Keratinocyte (primary cell): ENCODE results near the gene NFYC. TPM values are rescaled to one million over a fixed set of nuclear protein-coding genes. Genes with fewer than 3 reads are reported as not detected.

ENCODE experiments used
- DNase-seq: peaks from one replicate; pipeline ENCODE4 v3.0.0-alpha.2; 2011; ENCODE audit warnings: low read depth, missing footprints, low spot score
- FAIRE-seq: peaks from 2 replicates; lab custom pipeline; 2011; peaks lifted over from hg19 to GRCh38; lab: Jason Lieb, UNC
- H2AFZ ChIP-seq: 2 replicates; pipeline ENCODE4 v1.6.0; 2012; ENCODE audit warnings: low read length, control low read depth, inconsistent platforms; ENCODE audit not compliant: control insufficient read depth
- H3K27ac ChIP-seq: 2 replicates; pipeline ENCODE4 v1.5.1; 2011; ENCODE audit warnings: low read length; ENCODE audit not compliant: control insufficient read depth, insufficient read depth
- H3K27me3 ChIP-seq: 3 replicates; pipeline ENCODE4 v1.6.0; 2011; ENCODE audit warnings: low read length; ENCODE audit not compliant: control insufficient read depth, insufficient read depth; ENCODE audit errors: extremely low read depth
- H3K36me3 ChIP-seq, 2 experiments: 2 replicates in 1 of 2; 3 replicates in 1 of 2; pipeline ENCODE4 v1.5.1; 2011; ENCODE audit warnings: low read length in 2 of 2, mild to moderate bottlenecking in 1 of 2; ENCODE audit not compliant: control insufficient read depth in 2 of 2, insufficient read depth in 2 of 2; ENCODE audit errors: extremely low read depth in 1 of 2
- H3K4me1 ChIP-seq: 3 replicates; pipeline ENCODE4 v1.5.1; 2011; ENCODE audit warnings: low read length; ENCODE audit not compliant: control insufficient read depth, insufficient read depth; ENCODE audit errors: extremely low read depth
- H3K4me2 ChIP-seq: 3 replicates; pipeline ENCODE4 v1.6.0; 2011; ENCODE audit warnings: low read depth, low read length; ENCODE audit not compliant: control insufficient read depth, insufficient read depth; ENCODE audit errors: extremely low read depth
- H3K4me3 ChIP-seq, 3 experiments: fragments of 200-600 bp in 1 of 3; sonication (generic) in 1 of 3; 2 replicates in 2 of 3; 3 replicates in 1 of 3; pipeline ENCODE4 v1.5.1; 2011 to 2016; ENCODE audit warnings: low read length in 3 of 3, mild to moderate bottlenecking in 3 of 3, control low read depth in 2 of 3, inconsistent platforms in 1 of 3, low read depth in 1 of 3, mixed read lengths in 1 of 3, mixed run types in 1 of 3, moderate library complexity in 1 of 3; ENCODE audit not compliant: control insufficient read depth in 2 of 3, insufficient read depth in 2 of 3; ENCODE audit errors: extremely low read depth in 1 of 3
- H3K79me2 ChIP-seq: 2 replicates; pipeline ENCODE4 v1.6.0; 2012; ENCODE audit warnings: low read length; ENCODE audit not compliant: control insufficient read depth, insufficient read depth
- H3K9ac ChIP-seq: 3 replicates; pipeline ENCODE4 v1.6.0; 2011; ENCODE audit warnings: low read length; ENCODE audit not compliant: control insufficient read depth, insufficient read depth; ENCODE audit errors: extremely low read depth
- H3K9me1 ChIP-seq: 3 replicates; pipeline ENCODE4 v1.6.0; 2011; ENCODE audit warnings: low read length; ENCODE audit not compliant: control insufficient read depth, insufficient read depth; ENCODE audit errors: extremely low read depth
- H3K9me3 ChIP-seq: 2 replicates; pipeline ENCODE4 v1.5.1; 2012; ENCODE audit warnings: low read depth, low read length; ENCODE audit not compliant: control insufficient read depth
- H4K20me1 ChIP-seq: 3 replicates; pipeline ENCODE4 v1.6.0; 2011; ENCODE audit warnings: low read length; ENCODE audit not compliant: control insufficient read depth, insufficient read depth; ENCODE audit errors: extremely low read depth
- CTCF ChIP-seq, 3 experiments: IDR thresholded peaks in 1 of 3; conservative IDR thresholded peaks in 1 of 3; optimal IDR thresholded peaks in 1 of 3; 2 replicates in 2 of 3; 3 replicates in 1 of 3; pipeline versions ENCODE3 to v1.5.1; 2011; ENCODE audit warnings: low read length in 3 of 3, mild to moderate bottlenecking in 3 of 3, moderate library complexity in 2 of 3, control low read depth in 1 of 3, inconsistent platforms in 1 of 3; ENCODE audit not compliant: insufficient read depth in 2 of 3; ENCODE audit errors: extremely low read depth in 1 of 3
- EZH2 ChIP-seq: IDR thresholded peaks from one replicate; pipeline ENCODE4 v1.6.1; 2012; ENCODE audit warnings: inconsistent platforms, mild to moderate bottlenecking, low read length, moderate library complexity
- dilution Hi-C: fragments of 300-500 bp; cut with MboI; formaldehyde crosslinking; loops from one replicate; pipeline ENCODE4 v1.7.0; 2020; ENCODE audit warnings: low sequenced_read_pairs; ENCODE audit not compliant: extremely low pct_ligation_motif_present
- polyA plus RNA-seq, 5 experiments: library from polyadenylated mRNA; depleted of rRNA in 3 of 5; stranded (reverse) in 3 of 5; stranded (forward) in 1 of 5; unstranded in 1 of 5; fragments of >200 nt; gene quantifications; 1 replicate in 1 of 5; 2 replicates in 3 of 5; 3 replicates in 1 of 5; pipeline versions ENCODE4 v1.2.1 to v1.2.3, GENCODE V29; 2011 to 2012; ENCODE audit warnings: missing spikeins in 2 of 5, low read depth in 1 of 5, low replicate concordance in 1 of 5

The NFYC gene
- polyA plus RNA-seq, 1 donor (not counting 4 experiments of a cell fraction or from before 2014, with no cell fraction given), result 32.4 TPM

- Histone ChIP-seq H3K4me3 (no peak overlapping the region), H3K9me3 (no peaks in the 10 kb centered on the region), H3K9me1 (no peaks in the 10 kb centered on the region), H3K27me3 (peaks cover 9% of the 10 kb centered on the region), H3K27ac (no peak overlapping the region), H2AFZ (no peak overlapping the region), H3K36me3 (no peaks in the 10 kb centered on the region), H4K20me1 (no peaks in the 10 kb centered on the region), H3K9ac (no peak overlapping the region), H3K4me1 (peaks cover 16% of the 10 kb centered on the region), H3K79me2 (no peaks in the 10 kb centered on the region), H3K4me2 (no peak overlapping the region)
- no peak for TF ChIP-seq CTCF (optimal IDR thresholded peaks at IDR 0.05 in 1 of 3, IDR thresholded peaks at IDR 0.05 in 1 of 3, conservative IDR thresholded peaks at IDR 0.05 in 1 of 3; ENCODE audit: extremely low read depth in 1 of 3, insufficient read depth in 2 of 3, low read length in 3 of 3)
- no peak for TF ChIP-seq EZH2
- dilution Hi-C loops, result no loop called here
- no peak for DNase-seq
- no peak for FAIRE-seq
Measured at GRCh38 chr1:40661678-40662077, 29.8 kb upstream of the NFYC start.

DNA sequence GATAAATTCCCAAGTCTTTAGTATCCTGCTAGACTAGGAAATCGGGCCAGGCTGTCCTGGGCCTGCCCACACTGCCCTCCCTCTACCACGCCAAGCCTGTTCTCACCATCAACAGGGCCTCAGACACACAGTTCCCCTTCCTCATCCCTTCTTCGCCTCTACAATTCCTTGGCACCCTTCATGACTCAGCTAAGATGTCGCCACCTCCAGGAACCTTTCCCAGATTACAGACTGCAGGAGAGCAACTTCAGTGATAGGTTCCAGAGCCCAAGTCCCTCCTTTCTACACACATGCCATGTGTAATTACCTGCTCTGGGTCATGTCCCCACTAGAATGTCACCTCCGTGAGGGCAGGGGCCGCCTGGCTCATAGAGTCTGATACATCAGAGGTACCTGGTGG is 29.4 kb upstream of the NFYC start:
- Histone ChIP-seq H3K9me1 (no peaks in the 10 kb centered on the region), H4K20me1 (no peaks in the 10 kb centered on the region), H3K9me3 (no peaks in the 10 kb centered on the region), H3K79me2 (no peaks in the 10 kb centered on the region), H3K4me1 (peaks cover 16% of the 10 kb centered on the region), H3K9ac (no peak overlapping the region), H3K4me2 (no peak overlapping the region), H3K27ac (no peak overlapping the region), H3K27me3 (peaks cover 9% of the 10 kb centered on the region), H3K36me3 (no peaks in the 10 kb centered on the region), H2AFZ (no peak overlapping the region), H3K4me3 (no peak overlapping the region)
- FAIRE-seq (no peak), DNase-seq (no peak)
- TF ChIP-seq EZH2, result no peak
- TF ChIP-seq CTCF (optimal IDR thresholded peaks at IDR 0.05 in 1 of 3, IDR thresholded peaks at IDR 0.05 in 1 of 3, conservative IDR thresholded peaks at IDR 0.05 in 1 of 3; ENCODE audit: extremely low read depth in 1 of 3, insufficient read depth in 2 of 3, low read length in 3 of 3), result peak in 1 of 3 experiments; percentile 9
- dilution Hi-C loops, result no loop called here
